NCI-H1417 treated with DMSO at 0.1 percent for 48 hours (cell line): ENCODE measurements around the gene APCDD1L.

ENCODE experiments used
- DNase-seq: peaks from one replicate; lab custom pipeline; 2025; lab: John Stamatoyannopoulos, UW

Gene APCDD1L

DNA sequence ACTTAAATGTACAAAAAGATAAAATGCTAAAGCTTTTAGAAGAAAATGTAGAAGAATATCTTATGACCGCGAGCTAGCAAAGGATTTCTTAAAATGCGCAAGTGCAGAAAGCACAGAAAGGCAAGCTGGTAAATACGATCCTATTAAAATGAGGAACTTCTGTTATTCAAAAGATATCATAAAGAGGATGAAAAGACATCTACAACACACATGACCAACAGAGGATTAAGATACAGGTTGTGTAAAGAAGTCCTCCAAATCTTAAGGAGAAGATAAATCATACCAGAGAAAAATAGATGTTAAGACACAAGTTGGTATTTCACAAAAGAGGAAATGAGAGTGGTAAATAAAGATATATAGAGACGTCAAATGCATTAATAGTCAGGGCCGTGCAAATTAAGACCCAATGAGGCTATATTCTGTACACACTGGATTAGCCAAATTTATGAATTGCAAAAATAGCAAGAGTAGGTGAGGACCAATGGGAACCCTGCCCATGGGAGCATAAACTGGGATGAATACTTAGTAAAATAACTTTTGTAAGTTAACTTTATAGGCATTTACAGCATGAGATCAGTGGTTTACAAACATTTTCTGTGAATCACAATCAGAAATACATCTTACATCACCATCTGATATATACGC, 23.0 kb downstream of the APCDD1L start:
- no peak for DNase-seq

DNA sequence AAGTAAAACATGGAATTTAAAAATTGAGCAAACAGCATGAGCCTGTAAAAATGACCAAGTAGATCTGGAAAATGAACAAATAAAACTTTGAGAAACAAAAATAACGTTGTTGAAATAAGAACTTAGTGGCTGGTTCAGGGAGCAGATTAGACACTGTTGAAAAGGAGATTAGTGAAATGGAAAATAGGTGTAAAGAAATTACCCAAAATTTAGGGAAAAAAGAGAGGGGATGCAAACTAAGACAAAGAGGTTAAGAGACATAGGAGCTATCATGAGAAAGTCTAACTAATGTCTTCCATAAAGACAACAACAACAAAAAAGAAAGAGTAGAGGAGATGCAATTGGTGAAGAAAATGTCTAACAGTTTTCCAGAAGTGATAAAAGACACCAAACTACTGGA, 29.0 kb downstream of the APCDD1L start:
- DNase-seq = no peak

DNA sequence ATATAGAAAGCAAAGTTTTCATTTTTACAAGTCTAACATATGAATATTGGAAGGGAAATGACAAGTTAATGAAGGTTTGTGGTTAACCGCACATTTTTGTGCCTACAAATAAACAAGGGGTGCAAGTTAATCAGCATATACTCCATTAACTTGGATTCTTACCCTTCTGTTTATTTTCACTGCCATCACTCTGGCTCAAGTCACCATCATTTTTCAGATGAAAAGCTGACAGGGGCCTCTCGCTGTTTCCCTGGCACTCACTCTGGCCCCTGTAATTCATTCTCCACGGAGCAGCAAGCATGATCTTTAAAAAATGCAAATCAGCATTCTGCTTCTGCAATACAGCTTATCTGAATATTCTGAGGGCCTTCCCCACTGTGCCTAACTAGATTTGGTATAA, 29.8 kb downstream of the APCDD1L start:
- no peak for DNase-seq

DNA sequence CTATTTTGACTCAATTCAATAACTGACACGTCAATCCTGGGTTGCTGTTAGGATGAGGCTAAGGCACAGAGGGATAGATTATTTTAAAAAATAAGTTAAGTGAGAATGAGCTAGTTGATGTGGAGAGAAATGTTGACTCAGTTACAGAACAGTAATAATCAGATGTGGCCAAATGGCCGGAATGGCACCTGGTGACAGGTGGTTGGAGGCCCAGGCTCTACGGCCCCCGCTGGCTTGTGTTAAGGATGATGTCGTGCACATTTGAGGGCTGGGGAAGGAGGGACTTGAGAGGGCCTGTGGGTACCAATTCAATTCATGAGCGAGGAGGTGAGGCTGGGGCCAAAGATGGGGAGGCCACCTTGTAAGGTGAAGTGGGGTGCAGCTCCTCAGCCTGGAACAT, 31.7 kb downstream of the APCDD1L start:
- no peak for DNase-seq

DNA sequence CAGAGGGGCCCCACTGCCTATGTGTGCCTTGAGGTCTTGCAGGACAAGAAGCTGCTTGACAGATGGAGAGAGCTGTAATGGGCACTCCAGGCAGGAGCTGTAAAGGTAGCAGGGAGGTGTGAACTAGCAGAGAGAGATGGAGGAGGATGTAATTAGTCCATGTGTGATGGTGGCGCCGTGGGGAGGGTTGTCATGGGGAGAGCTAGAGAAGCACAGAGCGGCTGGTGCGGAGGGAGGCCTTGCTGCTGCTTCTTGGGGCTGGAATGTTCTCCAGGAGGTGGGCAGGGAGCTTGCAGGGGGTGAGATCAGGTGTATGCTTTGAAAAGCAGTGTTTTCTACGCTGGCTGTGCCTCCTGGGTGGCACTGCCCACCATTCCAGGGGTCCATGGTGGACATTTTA, 32.1 kb downstream of the APCDD1L start:
- DNase-seq = no peak

DNA sequence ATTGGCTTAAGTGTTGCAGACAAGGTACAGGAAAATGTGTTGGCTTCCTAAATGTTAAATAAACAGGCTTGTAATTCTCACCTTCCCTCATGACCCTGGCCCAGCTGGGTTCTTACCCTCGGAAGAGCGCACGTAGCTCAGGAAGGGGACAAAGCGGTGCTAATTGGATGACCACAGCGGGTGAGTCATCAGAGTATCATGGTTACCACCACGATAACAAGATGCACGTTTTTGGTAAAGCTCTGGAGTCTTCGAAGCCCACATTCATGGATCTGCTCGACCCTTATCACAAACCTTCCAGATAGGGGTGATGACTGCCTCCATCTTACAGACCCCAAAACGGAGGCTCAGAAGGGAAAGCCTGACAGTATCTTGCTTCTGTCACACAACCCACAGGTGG, 32.8 kb downstream of the APCDD1L start:
- DNase-seq = no peak

DNA sequence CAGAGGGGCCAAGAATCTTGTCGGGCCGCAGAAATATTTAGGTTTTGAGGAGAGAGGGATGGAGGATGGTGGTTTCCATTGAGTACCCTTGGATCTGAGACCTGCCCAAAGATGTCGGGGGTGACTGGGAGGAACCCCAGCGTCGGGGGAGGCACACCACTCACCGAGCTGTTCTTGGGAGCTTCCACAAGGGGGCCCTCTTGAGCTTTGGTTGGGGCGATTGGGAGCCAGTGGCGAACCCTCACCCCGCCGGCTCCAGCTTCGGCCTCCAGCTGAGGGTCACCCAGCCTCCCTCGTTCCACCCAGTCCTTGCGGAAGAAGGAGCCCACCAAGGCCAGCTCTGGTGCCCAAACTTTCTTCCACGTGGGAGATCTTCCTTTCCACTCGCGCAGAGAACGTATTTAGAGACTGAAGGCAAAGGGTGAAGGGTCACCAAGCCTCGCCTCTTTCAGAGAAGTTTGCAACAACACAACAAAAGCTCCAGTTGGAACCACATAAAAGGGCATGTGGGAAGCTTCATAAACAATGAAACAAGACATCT, 33.6 kb downstream of the APCDD1L start:
- DNase-seq = no peak

DNA sequence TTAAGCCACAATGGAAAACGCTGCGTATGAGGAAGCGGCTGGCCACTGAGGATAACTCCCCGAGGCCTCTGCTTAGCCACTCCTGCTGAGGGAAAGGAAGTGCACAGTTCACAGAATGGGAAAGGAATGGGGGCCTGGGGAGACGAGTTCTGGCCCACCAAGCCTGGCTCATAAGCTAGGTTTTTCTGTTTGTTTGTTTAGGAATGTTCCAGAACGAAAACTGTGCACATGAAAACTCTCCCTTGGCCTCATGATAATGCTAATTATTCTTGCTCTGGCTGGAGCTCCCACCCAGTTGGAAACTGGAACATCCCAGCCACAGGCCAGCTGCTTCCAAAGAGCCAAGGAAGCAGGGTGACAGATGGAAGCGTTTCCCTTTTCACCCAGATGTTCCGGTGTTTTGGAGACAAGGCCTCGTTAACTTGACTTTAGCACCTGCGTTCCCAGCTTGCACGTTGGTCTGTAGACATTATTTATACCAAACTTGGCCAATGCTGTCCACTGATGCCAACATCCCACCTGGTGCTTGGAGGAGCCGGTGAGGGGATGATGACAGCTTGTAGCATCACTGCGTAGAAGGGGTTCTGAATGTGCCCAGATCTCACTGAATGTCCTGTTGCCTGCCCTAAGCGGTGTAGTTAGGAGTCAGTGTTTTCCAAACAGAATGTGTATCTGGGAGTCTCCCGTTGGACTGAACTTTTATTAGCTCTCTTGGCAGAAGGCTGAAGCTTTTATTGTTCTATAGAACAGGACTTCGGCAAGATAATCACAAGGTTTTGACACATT, 34.5 kb downstream of the APCDD1L start:
- DNase-seq = no peak

DNA sequence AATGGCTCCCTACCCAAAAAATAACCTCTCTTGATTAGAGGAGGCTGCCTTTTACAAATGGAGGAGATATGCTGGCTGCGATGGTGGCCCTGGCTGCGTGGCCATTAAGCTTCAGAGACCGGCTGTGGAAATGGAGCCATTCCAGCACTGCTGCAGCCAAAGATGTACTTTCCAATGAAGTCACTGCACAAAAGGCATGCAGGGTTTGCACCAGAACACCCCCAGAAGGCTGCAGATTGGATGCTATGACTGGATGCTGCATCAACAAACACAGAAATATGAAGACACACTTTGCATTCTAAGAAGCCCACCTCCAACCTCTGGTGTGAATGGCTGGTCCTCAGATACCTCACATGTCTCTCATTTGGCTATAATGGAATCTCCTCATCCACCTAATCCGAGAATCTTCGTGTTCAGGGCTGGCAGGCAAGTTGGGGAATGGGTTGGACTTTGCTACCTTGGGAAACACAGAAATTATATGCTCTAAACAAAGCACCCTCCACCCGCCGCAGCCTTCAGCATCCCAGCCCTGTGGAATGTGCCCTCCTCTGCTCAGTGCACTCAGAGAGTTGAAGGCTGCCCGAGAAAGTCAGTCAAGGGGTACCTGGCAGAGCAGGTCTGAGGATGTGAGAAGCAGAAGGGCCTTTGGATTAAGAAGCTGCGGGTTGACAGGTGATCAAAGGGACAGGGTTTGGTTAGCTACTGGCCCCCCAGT, 35.3 kb downstream of the APCDD1L start:
- no peak for DNase-seq

DNA sequence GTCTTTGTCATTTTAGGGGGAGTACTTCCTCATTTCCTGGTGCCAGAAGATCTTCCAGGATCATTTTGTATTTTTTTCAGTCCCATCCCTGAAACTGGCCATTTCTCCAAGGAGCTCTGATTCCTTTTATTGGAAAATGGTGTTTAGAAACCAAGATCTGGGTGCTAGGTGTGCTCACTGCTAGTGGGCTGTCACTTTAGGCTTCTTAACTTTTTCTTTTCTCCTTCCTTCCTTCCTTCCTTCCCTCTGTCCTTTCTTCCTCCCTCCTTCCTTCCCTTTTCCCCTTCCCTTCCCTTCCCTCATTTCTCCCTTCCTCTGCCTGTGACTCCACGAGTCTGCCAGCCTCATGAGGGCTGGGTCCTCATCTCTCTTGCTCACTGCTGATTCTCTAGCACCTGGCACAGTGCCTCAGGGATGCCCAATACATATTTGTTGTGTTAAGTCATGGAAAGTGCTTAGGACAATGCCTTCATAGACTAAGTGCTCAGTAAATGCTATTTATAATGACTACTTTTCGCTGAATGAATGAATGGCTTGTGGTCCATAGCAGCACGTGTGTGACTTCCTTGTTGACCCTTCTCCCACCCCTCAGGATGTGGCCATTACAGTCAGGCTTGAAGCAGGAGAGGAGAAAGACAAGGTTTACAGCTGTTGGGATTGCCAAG, 36.9 kb downstream of the APCDD1L start:
- DNase-seq = no peak

DNA sequence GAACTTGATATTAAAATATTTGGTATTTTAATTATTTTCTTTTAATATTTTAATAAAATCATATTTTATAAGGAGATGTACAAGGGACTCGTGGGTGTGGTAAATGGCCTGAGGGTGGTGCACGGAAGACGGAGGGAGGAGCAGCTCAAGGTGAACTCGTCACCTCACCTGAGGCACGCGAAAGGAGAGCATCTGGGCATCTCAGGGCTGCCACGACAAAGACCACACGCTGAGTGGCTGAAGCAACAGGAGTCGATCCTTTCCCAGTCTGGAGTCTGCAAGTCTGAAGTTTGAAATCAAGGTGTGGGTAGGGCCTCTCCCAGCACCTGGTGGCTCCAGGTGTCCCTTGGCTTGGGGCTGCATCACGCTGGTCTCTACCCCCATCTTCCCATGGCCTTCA, 39.7 kb downstream of the APCDD1L start:
- no peak for DNase-seq

DNA sequence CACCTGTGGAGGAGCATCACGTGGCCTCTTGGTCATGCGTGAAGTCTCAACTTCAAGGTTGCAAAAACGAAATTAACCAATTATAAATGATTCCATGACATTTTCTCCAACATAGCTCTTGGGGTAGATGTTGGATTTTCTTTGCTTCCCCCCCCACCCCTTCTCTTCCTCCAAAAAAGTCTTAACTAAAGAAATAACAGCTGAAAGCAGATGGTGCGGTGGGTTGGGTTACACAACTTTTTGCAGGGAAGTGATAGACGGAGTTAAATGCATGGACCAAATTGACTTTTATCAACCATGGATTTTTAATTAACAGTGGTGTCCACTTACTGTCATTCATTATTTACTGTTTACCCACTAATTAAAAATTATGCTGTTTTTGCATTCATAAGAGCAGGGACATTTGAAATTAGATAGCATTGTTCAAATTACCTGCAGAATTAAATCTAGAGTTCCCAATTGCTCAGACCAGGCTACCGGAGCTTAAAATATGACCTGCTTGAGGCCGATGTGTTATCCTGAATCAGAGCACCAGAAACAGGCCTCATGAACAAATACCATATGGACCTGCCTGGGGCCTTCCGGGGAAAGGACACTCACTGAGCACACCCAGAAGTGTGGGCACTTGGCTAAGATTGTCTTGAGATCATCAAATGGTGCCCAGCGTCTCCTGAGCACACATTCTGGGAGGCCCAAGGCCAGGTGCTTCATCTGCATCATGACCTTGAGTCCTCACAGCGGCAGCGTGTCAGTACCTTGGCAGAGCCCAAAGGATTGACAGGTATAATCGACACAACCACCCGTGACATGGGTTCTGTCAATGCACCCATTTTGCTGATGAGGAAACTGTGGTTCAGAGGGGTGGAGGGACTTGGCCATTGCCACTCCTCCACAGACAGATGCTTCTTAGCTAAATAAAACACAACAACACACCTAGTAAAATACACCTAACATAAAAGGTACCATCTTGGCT, 41.5 kb downstream of the APCDD1L start:
- DNase-seq = no peak

DNA sequence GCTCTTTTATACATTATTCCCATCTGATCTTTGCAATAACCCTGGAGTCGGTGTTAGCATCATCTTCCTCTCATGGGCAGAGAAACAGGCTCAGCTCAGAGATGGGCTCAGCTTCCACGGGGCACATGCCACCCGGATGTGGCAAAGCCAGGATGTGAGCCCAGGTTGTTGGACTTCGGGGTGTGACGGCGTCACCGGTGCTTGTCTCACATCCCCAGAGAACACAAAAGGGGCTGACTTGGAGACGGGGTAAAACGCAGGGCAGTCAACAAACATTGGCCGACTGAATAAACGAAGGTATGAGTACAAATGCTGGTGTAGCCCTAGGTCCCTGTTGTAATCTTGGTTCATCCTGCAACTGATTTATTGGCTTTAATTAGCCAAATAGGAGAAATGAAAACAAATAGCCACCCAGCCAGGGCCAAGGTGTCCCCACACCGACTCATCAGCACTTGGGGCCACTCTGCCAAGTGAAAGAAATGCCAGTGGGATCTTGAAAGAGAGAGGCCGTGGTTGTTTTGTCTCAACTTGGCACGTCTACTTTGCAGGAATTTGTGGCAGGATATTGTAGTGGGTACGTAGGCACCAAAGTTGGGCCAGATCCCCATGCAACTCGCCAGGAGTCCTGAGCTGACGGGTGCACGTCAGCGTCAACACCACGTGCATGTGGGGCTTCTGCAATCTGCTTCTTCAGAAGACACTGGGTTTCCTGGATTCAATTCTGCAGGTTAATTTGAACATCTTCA, 42.8 kb downstream of the APCDD1L start:
- no peak for DNase-seq

DNA sequence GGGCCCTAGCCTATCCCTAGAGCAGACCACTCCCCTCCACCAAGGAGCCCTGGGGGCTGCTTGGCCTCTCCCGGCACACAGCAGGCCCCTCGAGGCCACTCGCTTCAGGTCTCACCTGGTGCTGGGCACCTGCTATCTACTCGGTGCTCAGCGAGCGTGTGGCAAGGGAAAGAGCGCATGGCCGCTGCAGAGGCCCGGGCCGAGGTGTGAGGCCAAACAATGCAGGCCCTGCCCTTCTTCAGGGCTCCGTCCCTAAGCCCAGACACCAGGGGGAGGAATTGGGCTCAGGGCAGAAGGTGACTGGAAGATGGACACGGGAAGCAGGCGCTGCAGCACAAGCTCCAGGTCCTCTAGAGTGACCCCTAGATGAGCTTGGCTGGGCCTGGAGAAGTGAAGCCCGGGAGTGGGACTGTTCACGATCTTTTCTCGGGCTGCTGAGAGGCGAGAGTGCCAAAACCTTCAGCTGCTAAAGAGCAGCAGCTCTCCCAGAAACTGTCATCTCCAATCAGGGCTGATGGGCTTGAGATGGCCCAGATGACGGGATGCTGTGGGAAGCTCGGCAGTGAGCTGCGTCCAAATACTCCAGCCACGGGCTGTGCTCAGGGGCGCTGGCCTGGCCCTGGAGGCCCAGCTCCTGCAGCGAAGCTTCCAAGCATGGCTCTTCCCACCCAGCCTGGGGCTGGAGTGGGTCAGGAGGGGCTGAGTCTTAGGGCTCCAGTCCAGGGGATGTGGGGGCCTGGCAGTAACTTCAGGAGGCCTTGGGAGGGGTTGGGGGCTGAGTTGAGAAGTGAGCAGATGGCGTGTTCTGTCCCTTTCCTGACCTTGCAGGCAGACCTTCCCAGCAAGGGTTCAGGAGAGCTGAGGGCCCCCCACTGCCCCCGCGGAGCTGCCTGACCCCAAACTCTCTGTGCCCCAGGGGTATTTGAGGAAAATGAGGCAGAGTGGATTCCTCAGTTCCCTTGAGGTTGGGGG, 43.7 kb downstream of the APCDD1L start:
- no peak for DNase-seq

DNA sequence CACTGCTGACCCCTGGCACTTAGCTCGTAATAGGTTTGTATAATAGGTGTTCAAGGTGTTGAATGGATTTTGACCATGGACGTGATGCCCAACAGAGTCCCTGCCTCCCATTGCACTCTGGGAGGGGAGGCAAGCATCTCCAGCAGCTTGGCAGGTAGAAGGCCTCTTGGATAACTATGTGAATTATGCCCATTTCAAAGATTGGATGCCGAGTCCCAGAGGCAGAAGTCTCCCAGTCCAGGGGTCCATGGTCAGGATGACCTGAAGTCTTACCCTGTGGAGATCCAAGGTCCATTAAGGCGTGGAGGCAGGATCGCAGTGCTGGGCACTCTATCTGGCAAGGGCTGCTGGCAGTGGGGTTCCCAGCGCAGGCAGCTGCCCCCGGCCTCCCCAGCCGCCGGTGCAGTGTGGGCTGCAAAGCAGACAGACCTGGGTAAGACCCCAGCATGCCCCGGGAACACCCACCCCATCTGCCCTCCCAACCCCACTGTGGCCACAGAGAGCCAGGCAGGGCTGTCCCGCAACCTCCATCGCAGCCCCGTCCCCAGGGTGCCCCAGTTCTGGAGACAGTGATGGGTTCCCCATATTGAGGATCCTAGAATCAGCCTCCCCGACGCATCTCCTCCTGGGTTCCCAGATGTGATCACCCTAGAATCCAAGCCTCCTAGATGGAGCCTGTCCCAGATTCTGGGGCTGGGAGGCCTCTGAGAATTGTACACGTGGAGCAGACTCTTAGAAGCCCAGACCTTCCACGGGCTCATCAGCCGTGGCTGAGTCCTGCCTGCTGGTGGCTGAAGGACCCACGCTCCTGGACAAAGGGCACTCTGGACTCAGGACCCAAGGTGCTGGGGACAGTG, 44.6 kb downstream of the APCDD1L start:
- DNase-seq = no peak

DNA sequence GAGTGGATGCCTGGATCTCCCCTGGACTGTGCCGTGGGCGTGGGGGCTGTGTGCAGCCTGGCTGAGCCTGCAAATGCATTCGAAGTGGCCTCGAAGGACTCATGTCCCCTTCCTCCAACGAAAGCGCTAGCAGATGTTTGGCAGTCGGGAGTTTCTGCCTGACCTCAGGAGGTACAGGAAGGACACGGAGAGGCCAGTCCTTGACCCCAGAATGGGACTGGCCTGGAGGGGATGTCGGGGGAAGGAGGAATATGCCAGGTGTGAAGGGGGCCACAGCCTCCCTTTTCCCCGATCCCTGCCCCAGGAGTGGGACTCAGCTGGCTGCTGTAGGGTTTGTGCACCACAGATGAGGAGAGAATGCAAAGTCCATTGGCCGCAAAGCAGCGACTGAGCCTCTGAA, 45.6 kb downstream of the APCDD1L start:
- DNase-seq = no peak

DNA sequence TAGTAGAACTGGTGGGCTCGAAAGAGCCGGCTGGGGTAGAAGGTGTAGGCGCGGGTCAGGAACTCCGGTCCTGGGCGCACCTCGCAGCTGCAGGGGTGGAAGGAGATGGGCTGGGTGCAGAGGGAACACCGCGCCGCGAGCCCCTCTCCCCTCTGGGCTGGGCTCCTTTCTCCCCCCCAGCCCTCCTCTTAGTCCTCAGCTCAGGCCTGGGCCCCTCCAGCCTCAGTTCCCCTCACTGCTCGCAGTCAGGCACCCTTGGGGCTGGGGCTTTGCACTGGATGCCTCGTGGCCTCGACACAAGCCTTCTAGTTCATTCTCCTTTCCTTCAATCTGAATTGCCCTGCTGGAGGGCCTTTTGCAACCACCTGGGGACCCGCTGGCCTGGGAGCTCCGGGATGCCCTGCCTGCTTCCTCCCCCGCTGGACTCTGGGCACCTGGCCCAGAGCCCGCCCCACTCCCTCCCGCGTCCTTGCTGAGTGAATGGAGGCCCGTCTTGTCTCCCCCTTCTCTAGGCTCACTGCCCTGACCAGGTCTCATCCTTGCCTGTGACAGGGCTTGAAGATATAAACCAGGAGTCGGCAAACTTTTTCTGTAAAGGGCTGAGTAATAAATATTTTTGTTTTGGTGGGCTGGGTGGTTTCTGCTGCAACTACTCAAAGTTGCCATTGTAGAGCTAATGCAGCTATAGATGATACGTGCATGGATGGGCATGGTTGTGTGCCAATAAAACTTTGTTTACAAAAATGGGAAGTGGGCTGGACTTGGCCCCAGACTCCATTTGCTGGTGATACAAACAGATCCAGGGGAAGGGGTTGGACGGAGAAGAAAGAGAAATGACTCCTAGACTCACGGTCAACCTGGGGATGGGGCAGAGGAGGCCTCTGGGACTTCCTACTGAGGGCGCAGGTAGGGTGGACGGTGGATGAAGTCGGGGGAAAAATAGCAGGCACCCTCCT, 47.3 kb downstream of the APCDD1L start:
- no peak for DNase-seq
